Esophagus muscularis mucosa (tissue), 4 donors: ENCODE data around the gene SYMPK. TPM values are rescaled to one million over a fixed set of nuclear protein-coding genes. Genes with fewer than 3 reads are reported as not detected.

Source experiments
- DNase-seq: peaks from one replicate; pipeline ENCODE4 v3.0.0-alpha.2; 2017; ENCODE audit errors: extremely low spot score
- H3K27ac ChIP-seq, 4 donors: fragments of 200-600 bp; sonication (generic); replicated peaks in 1 of 4; 1 replicate in 3 of 4; 2 replicates in 1 of 4; pipeline ENCODE4 v1.5.1; 2016 to 2019; ENCODE audit warnings: mild to moderate bottlenecking in 1 of 4
- H3K27me3 ChIP-seq, 4 donors: fragments of 200-600 bp; sonication (generic); one replicate each; pipeline versions ENCODE4 v1.5.1 to v1.6.0; 2016 to 2019
- H3K36me3 ChIP-seq, 4 donors: fragments of 200-600 bp; sonication (generic); one replicate each; pipeline ENCODE4 v1.5.1; 2016 to 2019
- H3K4me1 ChIP-seq, 4 donors: fragments of 200-600 bp; sonication (generic); one replicate each; pipeline ENCODE4 v1.5.1; 2016 to 2019
- H3K4me3 ChIP-seq, 4 donors: fragments of 200-600 bp; sonication (generic); 1 replicate in 2 of 4; 2 replicates in 2 of 4; pipeline ENCODE4 v1.5.1; 2016 to 2019; ENCODE audit warnings: mild to moderate bottlenecking in 4 of 4, moderate library complexity in 1 of 4
- H3K9me3 ChIP-seq, 4 donors: fragments of 200-600 bp; sonication (generic); 1 replicate in 3 of 4; 2 replicates in 1 of 4; pipeline ENCODE4 v1.5.1; 2016 to 2019
- EP300 ChIP-seq: sonication (generic); formaldehyde crosslinking; IDR thresholded peaks from one replicate; pipeline ENCODE4 v1.6.1; 2017; ENCODE audit warnings: antibody characterized with exemption
- POLR2A ChIP-seq: fragments of 450-650 bp; IDR thresholded peaks from one replicate; pipeline ENCODE4 v1.6.1; 2017; ENCODE audit warnings: antibody characterized with exemption, moderate library complexity, mild to moderate bottlenecking, low read depth
- POLR2AphosphoS5 ChIP-seq, 2 donors: sonication (generic); formaldehyde crosslinking; IDR thresholded peaks; one replicate each; pipeline ENCODE4 v1.6.1; 2017; ENCODE audit warnings: antibody characterized with exemption in 2 of 2
- WGBS: methylation state at CpG from one replicate; pipeline ENCODE4 v1.1.5; 2018; 5-methylcytosine and 5-hydroxymethylcytosine counted together
- intact Hi-C: fragments of 100-400 bp; cut with DNase I; formaldehyde crosslinking; loops from one replicate; pipeline ENCODE4 v1.15.1; 2023
- total RNA-seq, 4 donors: library from RNA; depleted of rRNA; stranded (reverse); fragments of >200 nt; gene quantifications; one replicate each; pipeline versions ENCODE4 v1.1.0 to v1.2.1, GENCODE V29; 2016
- TF ChIP-seq, protein P1 (sequence below), 3 experiments: fragments of 200-600 bp in 2 of 3; fragments of 450-650 bp in 1 of 3; sonication (generic) in 2 of 3; IDR thresholded peaks; one replicate each; pipeline ENCODE4 v1.5.1; 2017 to 2019; ENCODE audit warnings: antibody characterized with exemption in 3 of 3, mild to moderate bottlenecking in 2 of 3, moderate library complexity in 1 of 3

SYMPK gene
- total RNA-seq, 4 donors from 2014 or later: 22.0 to 44.2 (median 36.6) TPM

DNA sequence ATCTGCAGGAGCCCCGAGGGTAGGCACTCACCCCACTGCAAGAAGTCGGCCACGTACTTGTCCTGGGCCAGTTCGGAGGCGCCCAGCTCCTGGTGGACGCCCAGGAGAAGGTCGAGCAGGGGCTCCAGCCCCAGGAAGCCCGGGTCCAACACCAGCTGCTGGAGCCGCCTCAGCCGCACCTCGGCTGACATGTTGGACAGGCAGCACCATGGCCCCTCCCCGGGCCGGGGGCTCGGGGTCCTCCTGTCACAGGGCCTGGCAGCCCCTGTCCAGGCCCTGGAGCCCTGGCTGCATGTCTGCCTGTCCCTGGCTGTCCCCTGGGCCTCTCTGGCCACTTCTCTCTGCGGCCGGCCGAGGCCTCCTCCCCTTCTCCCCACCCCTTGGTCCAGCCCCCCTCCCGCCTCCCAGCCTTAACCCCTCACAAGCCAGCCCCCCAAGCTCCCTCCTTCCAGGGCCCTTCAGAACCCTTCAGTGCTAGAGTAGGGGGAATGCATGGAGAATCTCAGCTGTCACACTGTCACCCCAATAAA, 80.7 kb downstream of the SYMPK start, which contains the start of gene DMPK:
Gene DMPK (minus strand): TSS at position 329 of the 530 bp plus-strand sequence. CDS start 138 bp downstream, at position 191.
- H3K27ac ChIP-seq: peak within 1 kb of the TSS; percentile 94 to 97 (median 95)
- peaks cover 24 to 46% (median 41%) of the 10 kb centered on the region in 4 donors for H3K36me3 ChIP-seq
- DNase-seq: no peak
- peaks cover 63 to 98% (median 85%) of the 10 kb centered on the region in 4 donors for H3K4me1 ChIP-seq
- TF ChIP-seq, protein P1, sequence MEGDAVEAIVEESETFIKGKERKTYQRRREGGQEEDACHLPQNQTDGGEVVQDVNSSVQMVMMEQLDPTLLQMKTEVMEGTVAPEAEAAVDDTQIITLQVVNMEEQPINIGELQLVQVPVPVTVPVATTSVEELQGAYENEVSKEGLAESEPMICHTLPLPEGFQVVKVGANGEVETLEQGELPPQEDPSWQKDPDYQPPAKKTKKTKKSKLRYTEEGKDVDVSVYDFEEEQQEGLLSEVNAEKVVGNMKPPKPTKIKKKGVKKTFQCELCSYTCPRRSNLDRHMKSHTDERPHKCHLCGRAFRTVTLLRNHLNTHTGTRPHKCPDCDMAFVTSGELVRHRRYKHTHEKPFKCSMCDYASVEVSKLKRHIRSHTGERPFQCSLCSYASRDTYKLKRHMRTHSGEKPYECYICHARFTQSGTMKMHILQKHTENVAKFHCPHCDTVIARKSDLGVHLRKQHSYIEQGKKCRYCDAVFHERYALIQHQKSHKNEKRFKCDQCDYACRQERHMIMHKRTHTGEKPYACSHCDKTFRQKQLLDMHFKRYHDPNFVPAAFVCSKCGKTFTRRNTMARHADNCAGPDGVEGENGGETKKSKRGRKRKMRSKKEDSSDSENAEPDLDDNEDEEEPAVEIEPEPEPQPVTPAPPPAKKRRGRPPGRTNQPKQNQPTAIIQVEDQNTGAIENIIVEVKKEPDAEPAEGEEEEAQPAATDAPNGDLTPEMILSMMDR (IDR thresholded peaks at IDR 0.05): no peak
- TF ChIP-seq POLR2AphosphoS5 (IDR thresholded peaks at IDR 0.05) (peak; percentile 44 to 65), POLR2A (no peak), EP300 (no peak)
- H3K9me3 ChIP-seq: no peaks in the 10 kb centered on the region
- H3K27me3 ChIP-seq: no peaks in the 10 kb centered on the region
- H3K4me3 ChIP-seq: peak within 1 kb of the TSS; percentile 61 to 82 (median 78)
- 14% methylated on average over 4 of the region's 18 CpGs for WGBS
- intact Hi-C loops: no loop called here

DNA sequence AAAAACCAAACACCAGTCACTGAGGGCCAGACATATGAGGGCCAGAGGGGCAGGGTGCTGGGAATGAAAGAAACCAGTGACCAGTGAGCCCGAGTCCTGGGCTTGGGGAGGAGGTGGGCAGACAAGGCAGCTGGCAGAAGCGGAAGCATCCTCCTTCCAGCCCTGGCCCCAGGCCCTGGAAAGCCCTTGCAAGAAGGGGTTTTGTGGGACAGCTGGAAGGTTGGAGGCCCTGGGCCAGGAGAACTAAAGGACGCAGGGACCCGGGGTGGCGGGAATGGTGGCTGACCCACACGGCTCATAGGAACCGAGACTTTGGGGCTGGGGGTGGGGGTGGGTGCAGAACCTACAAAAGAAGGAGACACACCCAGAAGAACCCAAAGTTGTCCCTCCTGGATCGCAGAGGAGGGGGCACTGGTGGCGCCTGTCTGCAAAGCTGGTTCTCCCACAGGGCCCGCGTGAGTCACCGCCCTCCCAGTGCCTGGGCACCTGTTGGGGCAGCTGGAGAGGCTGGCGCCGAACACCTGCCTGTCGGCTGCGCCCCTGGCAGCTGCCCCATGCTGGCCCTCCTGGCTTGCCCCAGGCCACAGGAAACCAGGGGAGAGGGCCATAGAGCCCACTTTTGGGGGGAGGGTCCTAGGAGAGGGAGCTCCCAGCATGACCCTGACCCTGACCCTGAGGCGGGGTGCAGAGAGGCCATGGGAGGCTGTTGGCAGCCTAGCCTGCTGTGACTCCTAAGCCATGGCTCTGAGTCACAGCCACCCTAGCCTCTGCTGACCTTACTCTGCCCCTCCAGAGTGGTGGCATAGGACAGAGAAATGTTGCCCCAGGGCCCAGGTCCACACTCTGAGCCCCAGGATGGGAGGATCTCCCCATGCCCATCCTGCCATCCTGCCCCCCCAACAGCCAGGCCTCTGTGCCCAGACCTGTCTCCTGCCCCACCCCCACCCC, 81.5 kb downstream of the SYMPK start:
- TF ChIP-seq POLR2AphosphoS5 (IDR thresholded peaks at IDR 0.05) (no peak), EP300 (no peak), POLR2A (no peak)
- TF ChIP-seq, protein P1 (IDR thresholded peaks at IDR 0.05): no peak
- WGBS: 29% methylated on average over 12 of the region's 17 CpGs
- Histone ChIP-seq H3K36me3 (peaks cover 25 to 46% (median 41%) of the 10 kb centered on the region in 4 donors), H3K27ac (peak overlapping the region; percentile 94 to 97 (median 95)), H3K4me3 (peak overlapping the region; percentile 61 to 82 (median 78)), H3K4me1 (peaks cover 63 to 92% (median 86%) of the 10 kb centered on the region in 4 donors), H3K27me3 (no peaks in the 10 kb centered on the region), H3K9me3 (no peaks in the 10 kb centered on the region)
- DNase-seq: no peak
- intact Hi-C loops: no loop called here

DNA sequence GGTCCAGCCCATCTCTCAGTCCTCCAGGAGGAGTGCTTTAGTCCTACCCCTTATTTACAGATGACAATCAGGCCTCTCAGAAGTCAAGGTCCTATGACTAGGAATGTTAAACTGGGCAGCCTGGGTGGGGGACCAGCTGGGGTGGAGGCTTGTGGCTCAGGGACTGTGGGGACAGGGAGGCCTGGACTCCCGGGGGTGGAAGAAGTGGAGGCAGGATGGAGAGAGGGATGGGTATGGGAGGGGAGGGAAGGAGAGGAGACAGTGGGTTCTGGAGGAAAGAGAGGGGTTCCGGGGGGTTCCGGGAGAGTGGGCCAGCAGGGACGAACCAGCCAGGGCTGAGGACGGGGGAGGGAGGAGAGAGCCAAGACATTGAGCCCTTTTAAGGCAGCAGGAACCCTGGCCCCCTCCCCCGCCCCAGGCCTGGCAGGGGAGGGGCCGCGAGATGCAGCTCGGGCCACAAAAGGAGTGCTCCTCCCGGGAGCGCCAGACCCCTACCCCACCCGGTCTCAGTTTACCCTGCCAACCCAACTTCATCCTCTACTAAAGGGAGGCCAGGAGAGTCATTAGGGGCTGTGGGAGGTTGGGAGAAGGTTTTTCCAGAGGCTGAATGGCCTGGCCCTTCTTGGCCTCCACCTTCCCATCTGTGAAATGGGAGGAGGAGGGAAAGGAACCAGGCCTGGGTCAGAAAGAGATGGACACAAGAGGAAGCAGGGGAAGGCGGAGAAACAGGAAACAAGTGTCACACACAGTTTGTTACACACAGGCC, 82.3 kb downstream of the SYMPK start:
- DNase-seq: no peak
- Histone ChIP-seq H3K9me3 (no peaks in the 10 kb centered on the region), H3K27ac (peak overlapping the region; percentile 94 to 97 (median 95)), H3K4me3 (peak overlapping the region; percentile 61 to 82 (median 78)), H3K4me1 (peaks cover 56 to 84% (median 80%) of the 10 kb centered on the region in 4 donors), H3K27me3 (no peaks in the 10 kb centered on the region), H3K36me3 (peaks cover 26 to 41% (median 35%) of the 10 kb centered on the region in 4 donors)
- TF ChIP-seq POLR2AphosphoS5 (IDR thresholded peaks at IDR 0.05) (peak; percentile 32 to 65), EP300 (no peak), POLR2A (no peak)
- TF ChIP-seq, protein P1 (IDR thresholded peaks at IDR 0.05): no peak
- intact Hi-C loops: no loop called here
- 11% methylated on average over 8 of the region's 13 CpGs for WGBS

DNA sequence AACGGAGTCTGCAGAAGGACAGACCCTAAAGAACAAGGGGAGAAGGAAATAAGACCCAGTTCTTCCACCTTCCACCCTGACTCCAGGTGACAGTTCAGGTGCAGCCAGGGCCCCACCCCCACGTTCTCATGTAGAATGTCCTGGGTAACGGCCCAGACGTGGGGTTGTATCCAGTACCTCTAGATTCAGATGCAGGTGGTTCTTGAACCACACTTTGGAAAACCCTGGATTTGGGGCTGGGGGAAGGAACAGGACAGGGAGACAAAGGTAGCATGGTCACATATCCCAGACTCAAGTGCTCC, 82.8 kb downstream of the SYMPK start:
- Histone ChIP-seq H3K4me1 (peaks cover 51 to 78% (median 74%) of the 10 kb centered on the region in 4 donors), H3K36me3 (peaks cover 24 to 39% (median 33%) of the 10 kb centered on the region in 4 donors), H3K27ac (peak overlapping the region; percentile 94 to 97 (median 95)), H3K4me3 (peak overlapping the region; percentile 61 to 82 (median 78)), H3K9me3 (no peaks in the 10 kb centered on the region), H3K27me3 (no peaks in the 10 kb centered on the region)
- intact Hi-C loops: no loop called here
- TF ChIP-seq POLR2A (no peak), POLR2AphosphoS5 (IDR thresholded peaks at IDR 0.05) (no peak), EP300 (no peak)
- TF ChIP-seq, protein P1 (IDR thresholded peaks at IDR 0.05): no peak
- 20% methylated on average over 4 of the region's 4 CpGs for WGBS
- no peak for DNase-seq
